ENCODE data around the gene RBBP8NL. TPM values are rescaled to one million over a fixed set of nuclear protein-coding genes. Genes with fewer than 3 reads are reported as not detected.

The RBBP8NL gene
- total and polyA plus RNA-seq, 9 of the 15 experiments (the other 6 are each of a cell fraction or from before 2014, with no cell fraction given): not detected

DNA sequence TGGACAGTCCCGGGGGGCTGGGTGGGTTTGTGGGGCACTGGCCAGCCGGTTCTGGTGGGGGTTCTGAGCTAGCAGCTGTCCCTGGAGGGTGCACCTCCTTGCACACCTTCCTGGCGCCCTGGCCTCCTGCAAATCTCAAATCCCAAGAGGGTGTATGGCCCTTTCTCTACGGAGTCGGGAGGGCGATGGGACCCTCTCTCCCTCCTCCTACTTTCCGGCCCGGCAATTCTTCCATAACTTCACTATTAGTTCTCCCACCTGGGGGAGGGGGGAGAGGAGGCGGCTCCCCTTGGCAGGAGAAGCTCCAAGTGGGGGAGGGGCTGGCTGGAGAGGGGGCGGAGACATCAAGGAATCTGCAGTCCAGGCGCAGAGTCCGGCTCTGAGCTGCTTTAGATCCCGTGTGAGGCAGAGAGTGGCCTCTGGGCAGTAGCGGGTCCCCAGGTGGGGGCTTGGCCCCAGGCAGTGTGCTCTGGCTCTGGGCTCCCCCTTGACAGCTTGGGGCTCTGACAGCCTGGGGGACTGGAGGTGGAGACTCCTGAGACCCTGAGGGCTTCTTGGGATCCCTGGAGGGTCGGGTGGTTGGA is 58.9 kb downstream of the RBBP8NL start:
- CTCF ChIA-PET (ENCODE audit: low intra/inter-chr PET ratio): interaction anchor here (1.1 kb wide), 1 partner anchor 67 kb away, joined by 3 read pairs; no protein-coding TSS in a partner anchor
- Histone ChIP-seq H3K27me3 (ENCODE audit: control insufficient read depth in 2 of 2, insufficient read depth in 2 of 2, low read length in 2 of 2) (no peaks in the 10 kb centered on the region), H2AFZ (ENCODE audit: low read depth, low read length) (peak overlapping the region; percentile 80), H3K4me1 (replicated peaks in 1 of 2; ENCODE audit: control insufficient read depth in 2 of 2, insufficient read depth in 2 of 2, low read length in 2 of 2) (peaks cover 57 to 93% of the 10 kb centered on the region in 2 experiments), H3K4me2 (ENCODE audit: insufficient read depth, low read length) (peak overlapping the region; percentile 61), H3K27ac (ENCODE audit: extremely low read depth, low read depth, low read length) (no peak overlapping the region), H3K4me3 (no peak overlapping the region), H3K9ac (ENCODE audit: insufficient read depth in 1 of 2, low read depth in 2 of 2, low read length in 2 of 2) (peak overlapping the region in 1 of 2 experiments; percentile 96; a peak in 2 of 4 replicates), H3K9me3 (replicated peaks; ENCODE audit: control insufficient read depth, insufficient read depth, low read depth, low read length) (no peaks in the 10 kb centered on the region), H3K79me2 (ENCODE audit: control insufficient read depth, insufficient read depth, low read length) (peaks cover 36% of the 10 kb centered on the region), H3K9me1 (ENCODE audit: control insufficient read depth, insufficient read depth, low read length) (peaks cover 4% of the 10 kb centered on the region), H4K20me1 (replicated peaks; ENCODE audit: control insufficient read depth, insufficient read depth, low read length) (peaks cover 10% of the 10 kb centered on the region; the same call in 1 of the 2 replicates), H3K36me3 (ENCODE audit: control insufficient read depth, insufficient read depth, low read length) (peaks cover 2% of the 10 kb centered on the region; the same call in 1 of the 3 replicates)
- DNase-seq (ENCODE audit: extremely low read depth in 1 of 4, low spot score in 3 of 4) (peak; percentile 62 to 74 (median 68)), FAIRE-seq (no peak), ATAC-seq (peak; percentile 9; the same call in 2 of the 3 replicates)
- in situ Hi-C loops (cut with MboI): loop anchor here (5.0 to 10.0 kb wide), 2 partner anchors 61 to 374 kb away; no protein-coding TSS in a partner anchor
- intact Hi-C loops (cut with micrococcal nuclease): loop anchor here (5.0 kb wide), 1 partner anchor 66 kb away; the partner anchor contains the start of gene ADRM1
- 5% methylated on average over 6 of the region's 15 CpGs for WGBS (ENCODE audit: insufficient coverage, low coverage, missing lambda C conversion rate)
- BruUV-seq (replicated peaks): no TSS peak
- POLR2A ChIA-PET: interaction anchor here (0.6 to 1.7 kb wide), 4 partner anchors 11 to 69 kb away, joined by 3 to 8 read pairs (median 4); no protein-coding TSS in a partner anchor
- TF ChIP-seq ZBTB7A (IDR thresholded peaks at IDR 0.05; ENCODE audit: borderline replicate concordance, control insufficient read depth, low read depth, low read length) (peak; percentile 71), ZNF445 (CRISPR knock-in tag; IDR thresholded peaks at IDR 0.05; ENCODE audit: low read depth) (no peak), CBX1 (IDR thresholded peaks at IDR 0.05; ENCODE audit: low read depth) (no peak), EGR1 (conservative IDR thresholded peaks at IDR 0.05) (peak; percentile 28), NBN (IDR thresholded peaks at IDR 0.05; ENCODE audit: low read depth) (0 out of 2 replicates have a peak, but pooled peaks have one; percentile 33)

Measured in K562 (cell line).